ENCODE measurements around the gene BTBD17.

BTBD17 gene

DNA sequence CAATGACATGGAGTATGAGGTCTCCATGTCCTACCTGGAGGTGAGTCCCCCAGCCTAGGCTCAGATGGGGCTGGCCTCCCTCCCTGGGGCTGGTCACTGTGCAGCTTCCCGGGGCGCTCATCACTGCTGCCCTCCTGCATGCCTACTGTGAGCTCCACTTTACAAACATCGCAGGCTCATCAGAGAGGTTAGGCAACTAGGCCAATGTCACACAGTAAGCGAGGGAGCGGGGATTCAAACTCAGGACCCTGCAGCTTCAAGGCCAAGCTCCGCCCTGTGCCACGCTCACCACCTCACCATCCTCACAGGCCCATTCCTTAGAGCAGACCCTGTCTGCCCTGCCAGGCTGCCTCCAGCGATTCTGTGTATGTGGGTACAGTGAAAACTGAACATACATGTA is 18.5 kb downstream of the BTBD17 start:
- peak overlapping the region; percentile 84 for H2BK12ac ChIP-seq (ENCODE audit: low read length)
- peak overlapping the region; percentile 79 for H3K18ac ChIP-seq (ENCODE audit: low read length)
- H3K4me1 ChIP-seq (ENCODE audit: control insufficient read depth in 2 of 2, insufficient read depth in 1 of 2, low read depth in 1 of 2, low read length in 2 of 2) = peaks cover 0 to 10% of the 10 kb centered on the region in 2 donors
- peak overlapping the region; percentile 79 for H3K14ac ChIP-seq (ENCODE audit: low read length)
- H2BK120ac ChIP-seq (ENCODE audit: low read depth, low read length) = no peak overlapping the region
- peak overlapping the region; percentile 80 for H3K23ac ChIP-seq (ENCODE audit: low read depth, low read length, poor library complexity)
- no peak overlapping the region for H3K4me2 ChIP-seq (ENCODE audit: insufficient read depth, low read length, poor library complexity, severe bottlenecking)
- H3K79me1 ChIP-seq (ENCODE audit: low read depth, low read length) = peaks cover 5% of the 10 kb centered on the region
- H3K27ac ChIP-seq (replicated peaks; ENCODE audit: low read length) = no peak overlapping the region
- H3K36me3 ChIP-seq (replicated peaks in 1 of 2; ENCODE audit: control insufficient read depth in 2 of 2, insufficient read depth in 2 of 2, low read length in 2 of 2) = no peaks in the 10 kb centered on the region
- H4K8ac ChIP-seq (ENCODE audit: low read depth, low read length) = peak overlapping the region; percentile 10
- peaks cover 0 to 67% (median 2%) of the 10 kb centered on the region in 3 experiments for H3K27me3 ChIP-seq (ENCODE audit: control insufficient read depth in 3 of 3, insufficient read depth in 3 of 3, low read depth in 1 of 3, low read length in 3 of 3)
- no peaks in the 10 kb centered on the region for H3K9me3 ChIP-seq (replicated peaks in 1 of 2; ENCODE audit: control insufficient read depth in 2 of 2, insufficient read depth in 1 of 2, low read depth in 1 of 2, low read length in 2 of 2)
- no peak overlapping the region for H3K4ac ChIP-seq (ENCODE audit: low read length)
- H3K9ac ChIP-seq (ENCODE audit: low read depth, low read length, poor library complexity) = peak overlapping the region; percentile 75
- H2BK15ac ChIP-seq (ENCODE audit: low read length) = no peak overlapping the region
- no peak overlapping the region for H4K91ac ChIP-seq (ENCODE audit: low read depth, low read length, poor library complexity)
- WGBS, 2 donors (ENCODE audit: extremely low coverage in 2 of 2, insufficient read length in 2 of 2, insufficient replicate concordance in 1 of 2) = no CpG with 5 or more reads among the region's 8 CpGs
- peak overlapping the region; percentile 93 for H2AK5ac ChIP-seq (ENCODE audit: low read depth, low read length)
- no peak overlapping the region for H2BK5ac ChIP-seq (ENCODE audit: low read length)
- H3K4me3 ChIP-seq (ENCODE audit: low read length in 2 of 2) = no peak overlapping the region
- H2AFZ ChIP-seq (ENCODE audit: low read length) = no peak overlapping the region
- DNase-seq (ENCODE audit: low spot score) = no peak

DNA sequence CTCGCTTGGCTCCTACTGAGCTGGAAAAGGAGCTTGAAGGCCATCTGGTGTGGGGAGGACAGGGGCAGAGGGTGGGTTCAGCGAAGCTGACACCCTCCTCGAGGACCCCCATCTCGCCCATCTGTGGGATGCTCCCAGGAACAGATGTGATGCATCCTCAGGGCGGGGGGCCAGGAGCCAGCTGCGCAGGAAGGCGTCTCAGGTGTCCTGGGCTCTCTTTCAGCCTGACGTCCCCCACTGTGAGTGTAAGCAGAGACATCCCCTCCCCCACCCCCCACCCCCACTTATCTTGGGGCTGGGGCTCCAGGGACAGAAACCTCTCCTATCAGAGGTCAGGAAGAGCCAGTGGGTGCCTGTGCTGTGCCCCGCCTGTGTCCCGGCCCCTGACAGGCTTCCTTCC is 19.4 kb downstream of the BTBD17 start:
- H2BK15ac ChIP-seq (ENCODE audit: low read length) = peak overlapping the region; percentile 85
- DNase-seq (ENCODE audit: low spot score) = no peak

DNA sequence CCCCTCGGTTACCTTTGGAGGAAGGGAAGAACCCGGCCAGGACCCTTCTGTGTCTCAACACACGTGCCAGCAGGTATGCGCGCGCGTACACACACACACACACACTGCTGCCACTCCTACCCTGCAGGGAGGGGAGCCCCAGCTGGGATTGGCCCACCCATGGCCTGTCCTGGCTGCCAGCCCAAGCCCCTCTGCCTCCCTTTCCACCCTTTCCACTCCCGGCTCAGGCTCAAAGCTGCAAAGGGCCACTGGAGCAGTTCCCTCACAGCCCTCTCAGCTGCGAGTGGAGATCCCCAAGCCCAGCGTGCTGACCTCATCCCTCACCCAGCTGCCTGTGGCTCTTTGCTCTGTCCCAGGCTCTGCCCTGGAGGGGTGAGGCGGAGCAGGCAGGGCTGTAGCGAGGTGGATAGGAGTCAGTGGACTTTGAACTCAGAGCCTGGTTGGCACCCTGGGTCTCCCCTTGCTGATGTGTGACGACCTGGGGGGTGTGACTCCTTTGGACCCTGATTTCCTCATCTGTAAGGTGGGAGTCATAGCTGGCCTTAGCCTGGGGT is 21.1 kb downstream of the BTBD17 start:
- H3K79me1 ChIP-seq (ENCODE audit: low read depth, low read length) = peaks cover 5% of the 10 kb centered on the region
- no peak overlapping the region for H4K91ac ChIP-seq (ENCODE audit: low read depth, low read length, poor library complexity)
- H3K23ac ChIP-seq (ENCODE audit: low read depth, low read length, poor library complexity) = no peak overlapping the region
- no peak overlapping the region for H4K8ac ChIP-seq (ENCODE audit: low read depth, low read length)
- H3K9me3 ChIP-seq (replicated peaks in 1 of 2; ENCODE audit: control insufficient read depth in 2 of 2, insufficient read depth in 1 of 2, low read depth in 1 of 2, low read length in 2 of 2) = no peaks in the 10 kb centered on the region
- peaks cover 0 to 66% (median 0%) of the 10 kb centered on the region in 3 experiments for H3K27me3 ChIP-seq (ENCODE audit: control insufficient read depth in 3 of 3, insufficient read depth in 3 of 3, low read depth in 1 of 3, low read length in 3 of 3)
- H3K27ac ChIP-seq (replicated peaks; ENCODE audit: low read length) = no peak overlapping the region
- no peak overlapping the region for H3K4me2 ChIP-seq (ENCODE audit: insufficient read depth, low read length, poor library complexity, severe bottlenecking)
- peak overlapping the region; percentile 30 for H2BK12ac ChIP-seq (ENCODE audit: low read length)
- peak overlapping the region; percentile 61 for H3K18ac ChIP-seq (ENCODE audit: low read length)
- no peak overlapping the region for H3K4ac ChIP-seq (ENCODE audit: low read length)
- no peak overlapping the region for H2BK5ac ChIP-seq (ENCODE audit: low read length)
- H2BK15ac ChIP-seq (ENCODE audit: low read length) = peak overlapping the region; percentile 90
- WGBS, 2 donors (ENCODE audit: extremely low coverage in 2 of 2, insufficient read length in 2 of 2, insufficient replicate concordance in 1 of 2) = no CpG with 5 or more reads among the region's 13 CpGs
- H2BK120ac ChIP-seq (ENCODE audit: low read depth, low read length) = no peak overlapping the region
- H3K9ac ChIP-seq (ENCODE audit: low read depth, low read length, poor library complexity) = no peak overlapping the region
- H3K14ac ChIP-seq (ENCODE audit: low read length) = no peak overlapping the region
- no peak overlapping the region for H2AFZ ChIP-seq (ENCODE audit: low read length)
- H2AK5ac ChIP-seq (ENCODE audit: low read depth, low read length) = peak overlapping the region; percentile 66
- H3K36me3 ChIP-seq (replicated peaks in 1 of 2; ENCODE audit: control insufficient read depth in 2 of 2, insufficient read depth in 2 of 2, low read length in 2 of 2) = no peaks in the 10 kb centered on the region
- peaks cover 0 to 10% of the 10 kb centered on the region in 2 donors for H3K4me1 ChIP-seq (ENCODE audit: control insufficient read depth in 2 of 2, insufficient read depth in 1 of 2, low read depth in 1 of 2, low read length in 2 of 2)
- no peak for DNase-seq (ENCODE audit: low spot score)
- H3K4me3 ChIP-seq (ENCODE audit: low read length in 2 of 2) = no peak overlapping the region

More for the DNA sequence above, 19.4 kb downstream of the BTBD17 start:
- Histone ChIP-seq H3K4ac (ENCODE audit: low read length) (no peak overlapping the region), H3K36me3 (replicated peaks in 1 of 2; ENCODE audit: control insufficient read depth in 2 of 2, insufficient read depth in 2 of 2, low read length in 2 of 2) (no peaks in the 10 kb centered on the region), H3K9ac (ENCODE audit: low read depth, low read length, poor library complexity) (no peak overlapping the region), H2AK5ac (ENCODE audit: low read depth, low read length) (peak overlapping the region; percentile 95), H2BK5ac (ENCODE audit: low read length) (no peak overlapping the region), H2BK120ac (ENCODE audit: low read depth, low read length) (no peak overlapping the region), H4K91ac (ENCODE audit: low read depth, low read length, poor library complexity) (no peak overlapping the region), H3K79me1 (ENCODE audit: low read depth, low read length) (peaks cover 5% of the 10 kb centered on the region), H3K27me3 (ENCODE audit: control insufficient read depth in 3 of 3, insufficient read depth in 3 of 3, low read depth in 1 of 3, low read length in 3 of 3) (peaks cover 0 to 67% (median 0%) of the 10 kb centered on the region in 3 experiments), H3K4me1 (ENCODE audit: control insufficient read depth in 2 of 2, insufficient read depth in 1 of 2, low read depth in 1 of 2, low read length in 2 of 2) (peaks cover 0 to 10% of the 10 kb centered on the region in 2 donors), H3K4me3 (ENCODE audit: low read length in 2 of 2) (peak overlapping the region in 1 of 2 donors; percentile 28), H4K8ac (ENCODE audit: low read depth, low read length) (no peak overlapping the region), H3K14ac (ENCODE audit: low read length) (peak overlapping the region; percentile 17), H2AFZ (ENCODE audit: low read length) (no peak overlapping the region), H3K9me3 (replicated peaks in 1 of 2; ENCODE audit: control insufficient read depth in 2 of 2, insufficient read depth in 1 of 2, low read depth in 1 of 2, low read length in 2 of 2) (no peaks in the 10 kb centered on the region), H3K27ac (replicated peaks; ENCODE audit: low read length) (no peak overlapping the region), H3K4me2 (ENCODE audit: insufficient read depth, low read length, poor library complexity, severe bottlenecking) (no peak overlapping the region), H3K23ac (ENCODE audit: low read depth, low read length, poor library complexity) (peak overlapping the region; percentile 90), H2BK12ac (ENCODE audit: low read length) (no peak overlapping the region), H3K18ac (ENCODE audit: low read length) (peak overlapping the region; percentile 79)
- WGBS, 2 donors (ENCODE audit: extremely low coverage in 2 of 2, insufficient read length in 2 of 2, insufficient replicate concordance in 1 of 2) = no CpG with 5 or more reads among the region's 10 CpGs

DNA sequence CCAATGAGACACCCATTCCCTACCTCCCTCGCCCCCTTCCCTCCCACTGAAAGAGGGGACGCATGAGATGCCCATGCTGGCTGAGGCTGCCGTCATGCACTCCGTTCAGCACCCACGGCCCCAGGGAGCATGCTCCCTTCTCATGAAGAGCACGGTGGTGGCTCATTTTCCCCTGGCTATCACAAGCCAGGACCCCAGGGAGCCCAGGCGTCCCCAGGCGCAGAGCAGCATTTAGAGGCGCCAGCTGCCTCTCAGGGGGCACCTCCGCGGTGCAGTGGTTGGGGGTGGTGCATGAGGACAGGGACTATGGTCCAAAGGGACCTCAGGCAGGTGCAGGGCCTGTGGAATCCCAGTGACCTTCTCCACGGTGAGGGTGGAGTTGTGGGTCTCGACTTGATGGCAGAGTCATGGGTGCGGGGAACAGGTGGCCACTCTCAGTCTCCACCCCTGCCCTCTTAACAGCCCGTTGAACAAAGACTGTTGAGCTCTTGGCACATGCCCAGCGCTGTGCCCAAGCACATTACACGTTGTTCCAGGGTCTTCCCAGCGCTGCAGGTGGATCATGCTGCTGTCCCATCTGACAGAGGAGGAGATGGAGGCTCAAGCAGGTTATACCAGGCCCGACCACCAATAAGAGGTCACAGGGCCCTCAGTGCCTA is 22.0 kb downstream of the BTBD17 start:
- Histone ChIP-seq H3K9ac (ENCODE audit: low read depth, low read length, poor library complexity) (peak overlapping the region; percentile 39), H3K18ac (ENCODE audit: low read length) (no peak overlapping the region), H3K23ac (ENCODE audit: low read depth, low read length, poor library complexity) (peak overlapping the region; percentile 13), H3K27me3 (ENCODE audit: control insufficient read depth in 3 of 3, insufficient read depth in 3 of 3, low read depth in 1 of 3, low read length in 3 of 3) (peaks cover 0 to 67% (median 0%) of the 10 kb centered on the region in 3 experiments), H3K36me3 (replicated peaks in 1 of 2; ENCODE audit: control insufficient read depth in 2 of 2, insufficient read depth in 2 of 2, low read length in 2 of 2) (no peaks in the 10 kb centered on the region), H3K27ac (replicated peaks; ENCODE audit: low read length) (no peak overlapping the region), H3K79me1 (ENCODE audit: low read depth, low read length) (peaks cover 5% of the 10 kb centered on the region), H3K4me2 (ENCODE audit: insufficient read depth, low read length, poor library complexity, severe bottlenecking) (no peak overlapping the region), H2BK5ac (ENCODE audit: low read length) (no peak overlapping the region), H4K8ac (ENCODE audit: low read depth, low read length) (no peak overlapping the region), H2BK12ac (ENCODE audit: low read length) (no peak overlapping the region), H3K14ac (ENCODE audit: low read length) (no peak overlapping the region), H3K9me3 (replicated peaks in 1 of 2; ENCODE audit: control insufficient read depth in 2 of 2, insufficient read depth in 1 of 2, low read depth in 1 of 2, low read length in 2 of 2) (no peaks in the 10 kb centered on the region), H2BK15ac (ENCODE audit: low read length) (peak overlapping the region; percentile 13), H2BK120ac (ENCODE audit: low read depth, low read length) (no peak overlapping the region), H2AK5ac (ENCODE audit: low read depth, low read length) (peak overlapping the region; percentile 20), H3K4me1 (ENCODE audit: control insufficient read depth in 2 of 2, insufficient read depth in 1 of 2, low read depth in 1 of 2, low read length in 2 of 2) (peaks cover 0 to 8% of the 10 kb centered on the region in 2 donors), H2AFZ (ENCODE audit: low read length) (no peak overlapping the region), H3K4ac (ENCODE audit: low read length) (no peak overlapping the region), H3K4me3 (ENCODE audit: low read length in 2 of 2) (no peak overlapping the region), H4K91ac (ENCODE audit: low read depth, low read length, poor library complexity) (no peak overlapping the region)
- WGBS, 2 donors (ENCODE audit: extremely low coverage in 2 of 2, insufficient read length in 2 of 2, insufficient replicate concordance in 1 of 2) = no CpG with 5 or more reads among the region's 19 CpGs
- no peak for DNase-seq (ENCODE audit: low spot score)
